AG09309 (cell line): ENCODE data around the gene NKTR.

Source experiments
- DNase-seq: peaks from one replicate; pipeline ENCODE4 v3.0.0-alpha.2; 2010; ENCODE audit warnings: low read depth
- H3K4me3 ChIP-seq: 2 replicates; pipeline ENCODE4 v1.5.1; 2011; ENCODE audit warnings: mild to moderate bottlenecking, low read depth, low read length, moderate library complexity; ENCODE audit not compliant: control insufficient read depth
- TF ChIP-seq, protein P1 (sequence below): IDR thresholded peaks from 2 replicates; pipeline ENCODE4 v1.5.1; 2011; ENCODE audit warnings: mild to moderate bottlenecking, low read depth, low read length, inconsistent platforms; ENCODE audit not compliant: insufficient read depth, control insufficient read depth; ENCODE audit errors: missing control alignments

NKTR gene

GRCh38 chr3:42692667-42693529 is 92.4 kb downstream of the NKTR start:
- no peak for DNase-seq
- TF ChIP-seq, protein P1, sequence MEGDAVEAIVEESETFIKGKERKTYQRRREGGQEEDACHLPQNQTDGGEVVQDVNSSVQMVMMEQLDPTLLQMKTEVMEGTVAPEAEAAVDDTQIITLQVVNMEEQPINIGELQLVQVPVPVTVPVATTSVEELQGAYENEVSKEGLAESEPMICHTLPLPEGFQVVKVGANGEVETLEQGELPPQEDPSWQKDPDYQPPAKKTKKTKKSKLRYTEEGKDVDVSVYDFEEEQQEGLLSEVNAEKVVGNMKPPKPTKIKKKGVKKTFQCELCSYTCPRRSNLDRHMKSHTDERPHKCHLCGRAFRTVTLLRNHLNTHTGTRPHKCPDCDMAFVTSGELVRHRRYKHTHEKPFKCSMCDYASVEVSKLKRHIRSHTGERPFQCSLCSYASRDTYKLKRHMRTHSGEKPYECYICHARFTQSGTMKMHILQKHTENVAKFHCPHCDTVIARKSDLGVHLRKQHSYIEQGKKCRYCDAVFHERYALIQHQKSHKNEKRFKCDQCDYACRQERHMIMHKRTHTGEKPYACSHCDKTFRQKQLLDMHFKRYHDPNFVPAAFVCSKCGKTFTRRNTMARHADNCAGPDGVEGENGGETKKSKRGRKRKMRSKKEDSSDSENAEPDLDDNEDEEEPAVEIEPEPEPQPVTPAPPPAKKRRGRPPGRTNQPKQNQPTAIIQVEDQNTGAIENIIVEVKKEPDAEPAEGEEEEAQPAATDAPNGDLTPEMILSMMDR: no peak
- no peak overlapping the region for H3K4me3 ChIP-seq

GRCh38 chr3:42693530-42693930 is 93.0 kb downstream of the NKTR start:
- TF ChIP-seq, protein P1: no peak
- DNase-seq: no peak
- H3K4me3 ChIP-seq: no peak overlapping the region

DNA sequence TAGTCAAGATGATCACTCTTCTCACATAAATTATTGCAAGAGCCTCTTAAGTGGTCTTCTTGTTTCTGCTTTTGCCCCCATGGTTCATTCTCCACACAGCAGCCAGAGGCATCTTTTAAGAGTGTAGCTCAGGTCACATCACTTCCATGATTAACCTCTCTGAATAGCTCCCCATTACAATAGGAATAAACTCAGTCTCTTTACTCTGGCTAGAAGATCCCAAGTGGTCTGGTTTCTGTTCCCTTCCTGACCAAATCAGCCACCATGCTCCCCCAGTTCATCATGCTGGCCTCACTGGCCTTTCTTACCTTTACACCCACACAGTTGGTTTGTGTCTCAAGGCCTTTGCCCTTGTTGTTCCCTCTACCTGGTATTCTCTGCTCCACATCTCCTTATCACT is 93.9 kb downstream of the NKTR start:
- no peak overlapping the region for H3K4me3 ChIP-seq
- DNase-seq: no peak
- TF ChIP-seq, protein P1: no peak

- no peak for DNase-seq
- H3K4me3 ChIP-seq: no peak overlapping the region
- TF ChIP-seq, protein P1: no peak
Measured at GRCh38 chr3:42696356-42697288, 96.1 kb downstream of the NKTR start.

- TF ChIP-seq, protein P1: no peak
- H3K4me3 ChIP-seq: no peak overlapping the region
- no peak for DNase-seq
Measured at GRCh38 chr3:42697289-42698051, 97.0 kb downstream of the NKTR start.
